HepG2 (cell line): Measurements from ENCODE around the gene PPM1E.

Experiments
- CEBPB ChIP-seq: IDR thresholded peaks from 2 replicates; pipeline ENCODE4 v1.6.1; 2011; ENCODE audit warnings: low read depth, low read length, improper control_type of control experiment, borderline replicate concordance
- DMAP1 ChIP-seq: IDR thresholded peaks from 2 replicates; pipeline ENCODE4 v1.6.1; 2016
- FOXJ3 ChIP-seq: sonication (generic); formaldehyde crosslinking; IDR thresholded peaks from 2 replicates; pipeline ENCODE4 v1.4.0; 2020; ENCODE audit warnings: missing genetic modification reagents, mild to moderate bottlenecking, borderline replicate concordance
- RAD21 ChIP-seq: fragments of 450-650 bp; formaldehyde crosslinking; IDR thresholded peaks from 2 replicates; pipeline ENCODE4 v1.5.0; 2020; ENCODE audit warnings: mild to moderate bottlenecking
- SNRNP70 ChIP-seq: fragments of 200-400 bp; formaldehyde crosslinking; IDR thresholded peaks from 2 replicates; pipeline ENCODE4 v1.6.1; 2017; ENCODE audit warnings: mild to moderate bottlenecking, low read depth, low read length, moderate library complexity
- TRIM24 ChIP-seq: sonication (generic); formaldehyde crosslinking; IDR thresholded peaks from 2 replicates; pipeline ENCODE4 v1.8.0; 2022; ENCODE audit warnings: mild to moderate bottlenecking, missing genetic modification reagents
- U2AF1 ChIP-seq: fragments of 200-400 bp; formaldehyde crosslinking; optimal IDR thresholded peaks from 2 replicates; pipeline ENCODE3; 2017; ENCODE audit warnings: mild to moderate bottlenecking, low read depth, low read length
- YY1 ChIP-seq: IDR thresholded peaks from 2 replicates; pipeline ENCODE4 v1.6.1; 2011; ENCODE audit warnings: low read length, low read depth, moderate library complexity, mild to moderate bottlenecking; ENCODE audit not compliant: insufficient read depth, insufficient replicate concordance
- TF ChIP-seq, protein P1 (sequence below): sonication (generic); formaldehyde crosslinking; IDR thresholded peaks from 2 replicates; pipeline ENCODE4 v1.5.0; 2020; ENCODE audit warnings: mild to moderate bottlenecking, missing genetic modification reagents, moderate library complexity

DNA sequence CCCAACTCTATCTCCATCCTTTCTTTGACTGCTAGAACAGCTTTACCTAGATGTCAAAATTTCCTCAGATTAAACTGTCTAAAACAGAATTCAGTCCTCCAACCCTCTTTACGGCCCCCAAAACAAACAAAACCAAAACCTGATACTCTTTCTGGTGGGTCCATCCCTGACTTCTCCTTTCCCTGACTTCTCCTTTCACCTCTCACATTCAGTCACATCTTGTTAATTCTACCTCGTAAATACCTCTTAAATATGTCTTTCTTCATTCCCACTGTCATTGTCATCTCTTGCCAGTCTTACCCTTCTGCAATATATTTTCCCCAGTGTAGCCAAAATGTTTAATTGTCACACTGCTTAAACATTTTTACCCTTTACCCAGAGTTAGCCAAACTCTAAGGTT lies 4.6 kb downstream of the PPM1E start:
- TF ChIP-seq, protein P1, sequence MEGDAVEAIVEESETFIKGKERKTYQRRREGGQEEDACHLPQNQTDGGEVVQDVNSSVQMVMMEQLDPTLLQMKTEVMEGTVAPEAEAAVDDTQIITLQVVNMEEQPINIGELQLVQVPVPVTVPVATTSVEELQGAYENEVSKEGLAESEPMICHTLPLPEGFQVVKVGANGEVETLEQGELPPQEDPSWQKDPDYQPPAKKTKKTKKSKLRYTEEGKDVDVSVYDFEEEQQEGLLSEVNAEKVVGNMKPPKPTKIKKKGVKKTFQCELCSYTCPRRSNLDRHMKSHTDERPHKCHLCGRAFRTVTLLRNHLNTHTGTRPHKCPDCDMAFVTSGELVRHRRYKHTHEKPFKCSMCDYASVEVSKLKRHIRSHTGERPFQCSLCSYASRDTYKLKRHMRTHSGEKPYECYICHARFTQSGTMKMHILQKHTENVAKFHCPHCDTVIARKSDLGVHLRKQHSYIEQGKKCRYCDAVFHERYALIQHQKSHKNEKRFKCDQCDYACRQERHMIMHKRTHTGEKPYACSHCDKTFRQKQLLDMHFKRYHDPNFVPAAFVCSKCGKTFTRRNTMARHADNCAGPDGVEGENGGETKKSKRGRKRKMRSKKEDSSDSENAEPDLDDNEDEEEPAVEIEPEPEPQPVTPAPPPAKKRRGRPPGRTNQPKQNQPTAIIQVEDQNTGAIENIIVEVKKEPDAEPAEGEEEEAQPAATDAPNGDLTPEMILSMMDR (CRISPR knock-in tag): no peak
- TF ChIP-seq TRIM24 (CRISPR knock-in tag): no peak
- TF ChIP-seq SNRNP70: no peak
- no peak for TF ChIP-seq YY1
- TF ChIP-seq CEBPB: no peak
- TF ChIP-seq RAD21 (CRISPR knock-in tag): no peak
- TF ChIP-seq U2AF1: no peak
- TF ChIP-seq FOXJ3: no peak
- TF ChIP-seq DMAP1 (CRISPR knock-in tag): no peak
